GM12878 (cell line): ENCODE measurements around the gene AURKA. TPM values are rescaled to one million over a fixed set of nuclear protein-coding genes. Genes with fewer than 3 reads are reported as not detected.
"Not testable (repeated sequence)": the region's sequence is repeated elsewhere in the genome, so short reads cannot be mapped to it uniquely, and the experiment has no call there.

Source experiments
- ATAC-seq: fragments of 200-7000 bp; cut with Tn5 transposase; 3 replicates; pipeline ENCODE4 v1.9.1; 2020; ENCODE audit warnings: mild to moderate bottlenecking, moderate library complexity
- BruUV-seq: library from RNA; stranded (reverse); fragments of 400-500 nt; replicated peaks from 2 replicates; lab custom pipeline; 2021; lab: Mats Ljungman, UMichigan
- CTCF ChIA-PET: fragments of 300-600 bp; sonication (Branson Sonifier 250); formaldehyde crosslinking; extraction: SDS; loops from one replicate; lab custom pipeline; 2021; ENCODE audit warnings: inconsistent platforms; lab: Yijun Ruan, JAX
- POLR2A ChIA-PET: fragments of 350-600 bp; formaldehyde crosslinking; extraction: SDS; loops from one replicate; lab custom pipeline; 2021; ENCODE audit warnings: inconsistent platforms; lab: Charles Lee
- RAD21 ChIA-PET: fragments of 300-600 bp; sonication (Branson Sonifier 250); formaldehyde crosslinking; loops from one replicate; lab custom pipeline; 2023; ENCODE audit warnings: antibody characterized with exemption; ENCODE audit not compliant: unreplicated experiment; lab: Charles Lee
- SMC1A ChIA-PET: fragments of 300-600 bp; sonication (Branson Sonifier 250); formaldehyde crosslinking; loops from one replicate; lab custom pipeline; 2023; ENCODE audit not compliant: unreplicated experiment, uncharacterized antibody; lab: Charles Lee
- DNase-seq: peaks from one replicate; pipeline ENCODE4 v3.0.0-alpha.2; 2011; ENCODE audit warnings: low read depth, low spot score
- FAIRE-seq: peaks from 3 replicates; lab custom pipeline; 2011; peaks lifted over from hg19 to GRCh38; lab: Jason Lieb, UNC
- H2AFZ ChIP-seq: 2 replicates; pipeline ENCODE4 v1.6.0; 2011; ENCODE audit warnings: low read depth, low read length, control low read depth; ENCODE audit not compliant: control insufficient read depth
- H3K27ac ChIP-seq: 2 replicates; pipeline ENCODE4 v1.5.1; 2011; ENCODE audit warnings: control low read depth; ENCODE audit not compliant: control insufficient read depth, insufficient read depth
- H3K27me3 ChIP-seq, 2 experiments: replicated peaks in 1 of 2; 2 replicates each; pipeline versions ENCODE4 v1.6.0 to v1.6.1; 2011; ENCODE audit warnings: low read length in 1 of 2; ENCODE audit not compliant: control insufficient read depth in 2 of 2, insufficient read depth in 2 of 2
- H3K36me3 ChIP-seq, 2 experiments: 2 replicates each; pipeline ENCODE4 v1.5.1; 2011; ENCODE audit warnings: low read length in 1 of 2; ENCODE audit not compliant: control insufficient read depth in 2 of 2, insufficient read depth in 2 of 2
- H3K4me1 ChIP-seq: 2 replicates; pipeline ENCODE4 v1.6.1; 2011; ENCODE audit warnings: mild to moderate bottlenecking, low read length, moderate library complexity, mixed read lengths; ENCODE audit not compliant: control insufficient read depth, insufficient read depth
- H3K4me2 ChIP-seq: 2 replicates; pipeline ENCODE4 v1.6.0; 2011; ENCODE audit warnings: control low read depth; ENCODE audit not compliant: control insufficient read depth, insufficient read depth
- H3K4me3 ChIP-seq: fragments of 200-600 bp; sonication (generic); 2 replicates; pipeline ENCODE4 v1.5.1; 2016
- H3K79me2 ChIP-seq: 2 replicates; pipeline ENCODE4 v1.6.0; 2011; ENCODE audit warnings: low read length; ENCODE audit not compliant: control insufficient read depth, insufficient read depth
- H3K9ac ChIP-seq: 2 replicates; pipeline ENCODE4 v1.8.0; 2011; ENCODE audit warnings: low read length, control low read depth, mixed read lengths; ENCODE audit not compliant: control insufficient read depth, insufficient read depth
- H3K9me3 ChIP-seq: replicated peaks from 3 replicates; pipeline ENCODE4 v1.5.1; 2011; ENCODE audit warnings: mild to moderate bottlenecking, low read length; ENCODE audit not compliant: control insufficient read depth, insufficient read depth
- H4K20me1 ChIP-seq: 2 replicates; pipeline ENCODE4 v1.6.0; 2011; ENCODE audit not compliant: control insufficient read depth, insufficient read depth
- CREB1 ChIP-seq: IDR thresholded peaks from 2 replicates; pipeline ENCODE4 v1.6.1; 2012; ENCODE audit warnings: low read depth, mild to moderate bottlenecking, inconsistent platforms
- POLR2AphosphoS5 ChIP-seq: IDR thresholded peaks from 2 replicates; pipeline ENCODE4 v1.6.1; 2011; ENCODE audit warnings: mild to moderate bottlenecking, low read length, inconsistent platforms
- RUNX3 ChIP-seq: IDR thresholded peaks from 2 replicates; pipeline ENCODE4 v1.6.1; 2012; ENCODE audit warnings: low read length, inconsistent platforms
- SMAD5 ChIP-seq: IDR thresholded peaks from 2 replicates; pipeline ENCODE4 v1.6.1; 2016; ENCODE audit warnings: antibody characterized with exemption, low read depth
- TCF7 ChIP-seq: IDR thresholded peaks from 2 replicates; pipeline ENCODE4 v1.6.1; 2014; ENCODE audit warnings: antibody characterized with exemption, borderline replicate concordance
- WGBS: methylation state at CpG from one replicate; pipeline ENCODE4 v1.1.6; 2016; ENCODE audit warnings: low lambda C conversion rate; ENCODE audit not compliant: insufficient replicate concordance, insufficient coverage; ENCODE audit errors: missing lambda C conversion rate; 5-methylcytosine and 5-hydroxymethylcytosine counted together
- in situ Hi-C: fragments of 300-500 bp; cut with MboI; formaldehyde crosslinking; loops from 9 replicates; pipeline ENCODE4 v1.14.3; 2018; ENCODE audit warnings: mixed read lengths
- intact Hi-C: fragments of 100-400 bp; cut with micrococcal nuclease; formaldehyde crosslinking; loops from one replicate; pipeline ENCODE4 v1.14.2; 2022; ENCODE audit not compliant: unreplicated experiment
- polyA plus RNA-seq, 11 experiments: library from polyadenylated mRNA; depleted of rRNA in 4 of 11; unstranded in 6 of 11; stranded (reverse) in 5 of 11; fragments of >200 nt; fragmentation: Nextera tagmentation in 4 of 11; fragmentation: Illumina TruSeq in 1 of 11; extraction: Ambion mirVana in 4 of 11; extraction: Trizol in 1 of 11; gene quantifications; 1 replicate in 1 of 11; 2 replicates in 10 of 11; pipeline versions ENCODE4 v1.2.1 to v1.2.3, GENCODE V29; 2011 to 2016; ENCODE audit warnings: inconsistent platforms in 2 of 11, missing spikeins in 2 of 11, low read depth in 1 of 11
- total RNA-seq, 4 experiments: library from RNA; depleted of rRNA in 3 of 4; stranded (reverse); fragments of >200 nt in 3 of 4; fragmentation: Illumina TruSeq in 1 of 4; extraction: Trizol in 1 of 4; gene quantifications; 2 replicates each; pipeline versions ENCODE4 v1.2.1 to v1.2.3, GENCODE V29; 2013 to 2021

The AURKA gene
- total and polyA plus RNA-seq, 10 of the 15 experiments (the other 5 are each of a cell fraction or from before 2014, with no cell fraction given), result 57.3 to 122 (median 73.4) TPM

- intact Hi-C loops (no loop called here), in situ Hi-C loops (no loop called here)
- Histone ChIP-seq H3K27ac (no peak overlapping the region), H3K4me2 (no peak overlapping the region), H2AFZ (no peak overlapping the region), H3K9me3 (no peaks in the 10 kb centered on the region), H3K27me3 (no peaks in the 10 kb centered on the region), H3K4me3 (no peak overlapping the region), H3K79me2 (no peaks in the 10 kb centered on the region; the same call in 1 of the 2 replicates), H3K9ac (no peak overlapping the region), H4K20me1 (no peaks in the 10 kb centered on the region)
- WGBS, result 100% methylated on average over 3 of the region's 3 CpGs
- DNase-seq, result no peak
- BruUV-seq, result no TSS peak
- RAD21 ChIA-PET, result no interaction called here
- no peak for ATAC-seq
- POLR2A ChIA-PET, result no interaction called here
- CTCF ChIA-PET, result interaction anchor here (0.6 to 1.1 kb wide), 2 partner anchors 9 to 69 kb away, joined by 3 read pairs; no protein-coding TSS in a partner anchor
- SMC1A ChIA-PET, result interaction anchor here (0.7 kb wide), 1 partner anchor 112 kb away, joined by 3 read pairs; no protein-coding TSS in a partner anchor
- TF ChIP-seq SMAD5 (no peak), CREB1 (no peak), TCF7 (no peak), POLR2AphosphoS5 (no peak), RUNX3 (no peak)
- TF ChIP-seq, all 136 proteins: peak for 0
- Histone ChIP-seq H3K36me3 (peaks cover 5 to 35% of the 10 kb centered on the region in 2 experiments), H3K4me1 (peaks cover 4% of the 10 kb centered on the region; the same call in 1 of the 2 replicates)
- no peak for FAIRE-seq
Measured at GRCh38 chr20:56406910-56407309, 14.9 kb upstream of the AURKA start.

- intact Hi-C loops, POLR2A ChIA-PET, H3K79me2 ChIP-seq, DNase-seq, in situ Hi-C loops, FAIRE-seq, H3K27me3 ChIP-seq, H3K4me3 ChIP-seq, H3K9ac ChIP-seq, RAD21 ChIA-PET, BruUV-seq, H3K4me2 ChIP-seq, H3K9me3 ChIP-seq, ATAC-seq, H3K27ac ChIP-seq, H4K20me1 ChIP-seq, H2AFZ ChIP-seq, H3K4me1 ChIP-seq: not testable (repeated sequence)
- WGBS, result over 99% methylated on average over 12 of the region's 12 CpGs
- CTCF ChIA-PET, result interaction anchor here (1.3 kb wide), 1 partner anchor 10 kb away, joined by 3 read pairs; no protein-coding TSS in a partner anchor
- SMC1A ChIA-PET, result interaction anchor here (0.9 kb wide), 1 partner anchor 23 kb away, joined by 3 read pairs; no protein-coding TSS in a partner anchor
- H3K36me3 ChIP-seq, result peaks cover 7 to 40% of the 10 kb centered on the region in 2 experiments
Measured at GRCh38 chr20:56405356-56405755, 13.3 kb upstream of the AURKA start.
